ENCODE measurements around the gene SAMMSON.

The SAMMSON gene

GRCh38 chr3:70006089-70006488 lies 6.6 kb downstream of the SAMMSON start:
- Histone ChIP-seq H3K4me1 (ENCODE audit: control insufficient read depth in 1 of 2, insufficient read depth in 2 of 2, low read length in 2 of 2) (no peaks in the 10 kb centered on the region), H3K27ac (ENCODE audit: low read depth, low read length) (no peak overlapping the region), H3K27me3 (ENCODE audit: control insufficient read depth in 1 of 2, insufficient read depth in 2 of 2, low read length in 2 of 2) (no peaks in the 10 kb centered on the region), H3K9me3 (ENCODE audit: control insufficient read depth in 1 of 2, low read length in 2 of 2) (no peaks in the 10 kb centered on the region), H3K36me3 (ENCODE audit: control insufficient read depth in 1 of 2, insufficient read depth in 2 of 2, low read length in 2 of 2) (no peaks in the 10 kb centered on the region), H3K4me3 (ENCODE audit: low read depth in 1 of 2, low read length in 2 of 2) (no peak overlapping the region), H3K9ac (ENCODE audit: low read depth in 1 of 2, low read length in 2 of 2) (no peak overlapping the region)

- H3K27ac ChIP-seq (ENCODE audit: low read depth, low read length), result no peak overlapping the region
- no peaks in the 10 kb centered on the region for H3K4me1 ChIP-seq (ENCODE audit: control insufficient read depth in 1 of 2, insufficient read depth in 2 of 2, low read length in 2 of 2)
- H3K4me3 ChIP-seq (ENCODE audit: low read depth in 1 of 2, low read length in 2 of 2), result no peak overlapping the region
- no peaks in the 10 kb centered on the region for H3K27me3 ChIP-seq (ENCODE audit: control insufficient read depth in 1 of 2, insufficient read depth in 2 of 2, low read length in 2 of 2)
- H3K36me3 ChIP-seq (ENCODE audit: control insufficient read depth in 1 of 2, insufficient read depth in 2 of 2, low read length in 2 of 2), result no peaks in the 10 kb centered on the region
- H3K9me3 ChIP-seq (ENCODE audit: control insufficient read depth in 1 of 2, low read length in 2 of 2), result no peaks in the 10 kb centered on the region
- H3K9ac ChIP-seq (ENCODE audit: low read depth in 1 of 2, low read length in 2 of 2), result no peak overlapping the region
These were observed 10.8 kb downstream of the SAMMSON start for GRCh38 chr3:70010346-70010745.

- H3K9me3 ChIP-seq (ENCODE audit: control insufficient read depth in 1 of 2, low read length in 2 of 2), result no peaks in the 10 kb centered on the region
- no peak overlapping the region for H3K27ac ChIP-seq (ENCODE audit: low read depth, low read length)
- H3K4me1 ChIP-seq (ENCODE audit: control insufficient read depth in 1 of 2, insufficient read depth in 2 of 2, low read length in 2 of 2), result no peaks in the 10 kb centered on the region
- H3K27me3 ChIP-seq (ENCODE audit: control insufficient read depth in 1 of 2, insufficient read depth in 2 of 2, low read length in 2 of 2), result no peaks in the 10 kb centered on the region
- H3K9ac ChIP-seq (ENCODE audit: low read depth in 1 of 2, low read length in 2 of 2), result no peak overlapping the region
- H3K36me3 ChIP-seq (ENCODE audit: control insufficient read depth in 1 of 2, insufficient read depth in 2 of 2, low read length in 2 of 2), result no peaks in the 10 kb centered on the region
- H3K4me3 ChIP-seq (ENCODE audit: low read depth in 1 of 2, low read length in 2 of 2), result no peak overlapping the region
These were observed 12.0 kb downstream of the SAMMSON start for GRCh38 chr3:70011582-70011981.

- Histone ChIP-seq H3K9me3 (ENCODE audit: control insufficient read depth in 1 of 2, low read length in 2 of 2) (no peaks in the 10 kb centered on the region), H3K27me3 (ENCODE audit: control insufficient read depth in 1 of 2, insufficient read depth in 2 of 2, low read length in 2 of 2) (no peaks in the 10 kb centered on the region), H3K36me3 (ENCODE audit: control insufficient read depth in 1 of 2, insufficient read depth in 2 of 2, low read length in 2 of 2) (no peaks in the 10 kb centered on the region), H3K27ac (ENCODE audit: low read depth, low read length) (no peak overlapping the region), H3K9ac (ENCODE audit: low read depth in 1 of 2, low read length in 2 of 2) (no peak overlapping the region), H3K4me1 (ENCODE audit: control insufficient read depth in 1 of 2, insufficient read depth in 2 of 2, low read length in 2 of 2) (no peaks in the 10 kb centered on the region), H3K4me3 (ENCODE audit: low read depth in 1 of 2, low read length in 2 of 2) (no peak overlapping the region)
These were observed 21.6 kb downstream of the SAMMSON start for GRCh38 chr3:70020906-70021660.

GRCh38 chr3:70028361-70028760 lies 28.8 kb downstream of the SAMMSON start:
- no peaks in the 10 kb centered on the region for H3K4me1 ChIP-seq (ENCODE audit: control insufficient read depth in 1 of 2, insufficient read depth in 2 of 2, low read length in 2 of 2)
- no peaks in the 10 kb centered on the region for H3K36me3 ChIP-seq (ENCODE audit: control insufficient read depth in 1 of 2, insufficient read depth in 2 of 2, low read length in 2 of 2)
- no peaks in the 10 kb centered on the region for H3K27me3 ChIP-seq (ENCODE audit: control insufficient read depth in 1 of 2, insufficient read depth in 2 of 2, low read length in 2 of 2)
- H3K27ac ChIP-seq (ENCODE audit: low read depth, low read length), result no peak overlapping the region
- H3K9me3 ChIP-seq (ENCODE audit: control insufficient read depth in 1 of 2, low read length in 2 of 2), result no peaks in the 10 kb centered on the region
- H3K9ac ChIP-seq (ENCODE audit: low read depth in 1 of 2, low read length in 2 of 2), result no peak overlapping the region
- no peak overlapping the region for H3K4me3 ChIP-seq (ENCODE audit: low read depth in 1 of 2, low read length in 2 of 2)

GRCh38 chr3:70038693-70039092 lies 39.2 kb downstream of the SAMMSON start:
- Histone ChIP-seq H3K36me3 (ENCODE audit: control insufficient read depth in 1 of 2, insufficient read depth in 2 of 2, low read length in 2 of 2) (no peaks in the 10 kb centered on the region), H3K4me1 (ENCODE audit: control insufficient read depth in 1 of 2, insufficient read depth in 2 of 2, low read length in 2 of 2) (no peaks in the 10 kb centered on the region), H3K27me3 (ENCODE audit: control insufficient read depth in 1 of 2, insufficient read depth in 2 of 2, low read length in 2 of 2) (no peaks in the 10 kb centered on the region), H3K4me3 (ENCODE audit: low read depth in 1 of 2, low read length in 2 of 2) (no peak overlapping the region), H3K9ac (ENCODE audit: low read depth in 1 of 2, low read length in 2 of 2) (no peak overlapping the region), H3K27ac (ENCODE audit: low read depth, low read length) (no peak overlapping the region), H3K9me3 (ENCODE audit: control insufficient read depth in 1 of 2, low read length in 2 of 2) (no peaks in the 10 kb centered on the region)

GRCh38 chr3:70040386-70040785 lies 40.9 kb downstream of the SAMMSON start:
- Histone ChIP-seq H3K9ac (ENCODE audit: low read depth in 1 of 2, low read length in 2 of 2) (no peak overlapping the region), H3K9me3 (ENCODE audit: control insufficient read depth in 1 of 2, low read length in 2 of 2) (no peaks in the 10 kb centered on the region), H3K36me3 (ENCODE audit: control insufficient read depth in 1 of 2, insufficient read depth in 2 of 2, low read length in 2 of 2) (no peaks in the 10 kb centered on the region), H3K27me3 (ENCODE audit: control insufficient read depth in 1 of 2, insufficient read depth in 2 of 2, low read length in 2 of 2) (no peaks in the 10 kb centered on the region), H3K27ac (ENCODE audit: low read depth, low read length) (no peak overlapping the region), H3K4me1 (ENCODE audit: control insufficient read depth in 1 of 2, insufficient read depth in 2 of 2, low read length in 2 of 2) (no peaks in the 10 kb centered on the region), H3K4me3 (ENCODE audit: low read depth in 1 of 2, low read length in 2 of 2) (no peak overlapping the region)

GRCh38 chr3:70042641-70043040 lies 43.1 kb downstream of the SAMMSON start:
- no peak overlapping the region for H3K9ac ChIP-seq (ENCODE audit: low read depth in 1 of 2, low read length in 2 of 2)
- no peaks in the 10 kb centered on the region for H3K4me1 ChIP-seq (ENCODE audit: control insufficient read depth in 1 of 2, insufficient read depth in 2 of 2, low read length in 2 of 2)
- no peaks in the 10 kb centered on the region for H3K27me3 ChIP-seq (ENCODE audit: control insufficient read depth in 1 of 2, insufficient read depth in 2 of 2, low read length in 2 of 2)
- H3K27ac ChIP-seq (ENCODE audit: low read depth, low read length), result no peak overlapping the region
- H3K36me3 ChIP-seq (ENCODE audit: control insufficient read depth in 1 of 2, insufficient read depth in 2 of 2, low read length in 2 of 2), result no peaks in the 10 kb centered on the region
- no peaks in the 10 kb centered on the region for H3K9me3 ChIP-seq (ENCODE audit: control insufficient read depth in 1 of 2, low read length in 2 of 2)
- H3K4me3 ChIP-seq (ENCODE audit: low read depth in 1 of 2, low read length in 2 of 2), result no peak overlapping the region

- H3K27me3 ChIP-seq (ENCODE audit: control insufficient read depth in 1 of 2, insufficient read depth in 2 of 2, low read length in 2 of 2), result no peaks in the 10 kb centered on the region
These were observed 50.2 kb downstream of the SAMMSON start for GRCh38 chr3:70049761-70050160.

GRCh38 chr3:70053293-70053692 lies 53.8 kb downstream of the SAMMSON start:
- H3K27ac ChIP-seq (ENCODE audit: low read depth, low read length), result no peak overlapping the region
- no peaks in the 10 kb centered on the region for H3K27me3 ChIP-seq (ENCODE audit: control insufficient read depth in 1 of 2, insufficient read depth in 2 of 2, low read length in 2 of 2)
- H3K4me1 ChIP-seq (ENCODE audit: control insufficient read depth in 1 of 2, insufficient read depth in 2 of 2, low read length in 2 of 2), result no peaks in the 10 kb centered on the region
- H3K9me3 ChIP-seq (ENCODE audit: control insufficient read depth in 1 of 2, low read length in 2 of 2), result no peaks in the 10 kb centered on the region
- H3K36me3 ChIP-seq (ENCODE audit: control insufficient read depth in 1 of 2, insufficient read depth in 2 of 2, low read length in 2 of 2), result no peaks in the 10 kb centered on the region
- H3K4me3 ChIP-seq (ENCODE audit: low read depth in 1 of 2, low read length in 2 of 2), result no peak overlapping the region
- H3K9ac ChIP-seq (ENCODE audit: low read depth in 1 of 2, low read length in 2 of 2), result no peak overlapping the region

More at GRCh38 chr3:70049761-70050160, 50.2 kb downstream of the SAMMSON start:
- H3K4me3 ChIP-seq (ENCODE audit: low read depth in 1 of 2, low read length in 2 of 2), result no peak overlapping the region
- H3K27ac ChIP-seq (ENCODE audit: low read depth, low read length), result no peak overlapping the region
- no peaks in the 10 kb centered on the region for H3K36me3 ChIP-seq (ENCODE audit: control insufficient read depth in 1 of 2, insufficient read depth in 2 of 2, low read length in 2 of 2)
- H3K9me3 ChIP-seq (ENCODE audit: control insufficient read depth in 1 of 2, low read length in 2 of 2), result no peaks in the 10 kb centered on the region
- H3K4me1 ChIP-seq (ENCODE audit: control insufficient read depth in 1 of 2, insufficient read depth in 2 of 2, low read length in 2 of 2), result no peaks in the 10 kb centered on the region
- no peak overlapping the region for H3K9ac ChIP-seq (ENCODE audit: low read depth in 1 of 2, low read length in 2 of 2)
